GM12873 (cell line): ENCODE data around the gene INHBA.

Experiments used
- TF ChIP-seq, protein P1 (sequence below): IDR thresholded peaks from 2 replicates; pipeline ENCODE4 v1.5.1; 2012; ENCODE audit warnings: low read depth, mild to moderate bottlenecking, moderate library complexity, low read length, control low read depth; ENCODE audit not compliant: insufficient read depth; ENCODE audit errors: missing control alignments

Gene INHBA

DNA sequence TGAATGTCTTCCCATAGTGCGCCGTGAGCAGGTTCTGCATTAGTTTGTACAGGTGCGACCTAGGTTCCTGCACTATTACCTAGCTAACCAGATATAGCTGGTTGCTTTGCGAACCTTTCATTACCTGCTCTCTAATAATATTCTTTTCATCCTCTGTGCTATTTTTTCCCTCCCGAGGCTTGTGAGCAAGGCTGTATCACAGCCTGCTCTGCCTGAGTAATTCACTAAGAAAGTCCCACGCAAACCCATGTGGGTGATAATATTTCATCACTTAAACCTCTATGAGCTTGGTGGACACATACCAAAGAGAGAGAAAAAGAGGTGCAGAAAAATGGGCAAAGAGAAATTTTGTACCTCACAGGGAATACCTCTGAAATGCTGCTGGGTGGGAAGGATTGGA lies 8.4 kb downstream of the INHBA start:
- TF ChIP-seq, protein P1, sequence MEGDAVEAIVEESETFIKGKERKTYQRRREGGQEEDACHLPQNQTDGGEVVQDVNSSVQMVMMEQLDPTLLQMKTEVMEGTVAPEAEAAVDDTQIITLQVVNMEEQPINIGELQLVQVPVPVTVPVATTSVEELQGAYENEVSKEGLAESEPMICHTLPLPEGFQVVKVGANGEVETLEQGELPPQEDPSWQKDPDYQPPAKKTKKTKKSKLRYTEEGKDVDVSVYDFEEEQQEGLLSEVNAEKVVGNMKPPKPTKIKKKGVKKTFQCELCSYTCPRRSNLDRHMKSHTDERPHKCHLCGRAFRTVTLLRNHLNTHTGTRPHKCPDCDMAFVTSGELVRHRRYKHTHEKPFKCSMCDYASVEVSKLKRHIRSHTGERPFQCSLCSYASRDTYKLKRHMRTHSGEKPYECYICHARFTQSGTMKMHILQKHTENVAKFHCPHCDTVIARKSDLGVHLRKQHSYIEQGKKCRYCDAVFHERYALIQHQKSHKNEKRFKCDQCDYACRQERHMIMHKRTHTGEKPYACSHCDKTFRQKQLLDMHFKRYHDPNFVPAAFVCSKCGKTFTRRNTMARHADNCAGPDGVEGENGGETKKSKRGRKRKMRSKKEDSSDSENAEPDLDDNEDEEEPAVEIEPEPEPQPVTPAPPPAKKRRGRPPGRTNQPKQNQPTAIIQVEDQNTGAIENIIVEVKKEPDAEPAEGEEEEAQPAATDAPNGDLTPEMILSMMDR: no peak

DNA sequence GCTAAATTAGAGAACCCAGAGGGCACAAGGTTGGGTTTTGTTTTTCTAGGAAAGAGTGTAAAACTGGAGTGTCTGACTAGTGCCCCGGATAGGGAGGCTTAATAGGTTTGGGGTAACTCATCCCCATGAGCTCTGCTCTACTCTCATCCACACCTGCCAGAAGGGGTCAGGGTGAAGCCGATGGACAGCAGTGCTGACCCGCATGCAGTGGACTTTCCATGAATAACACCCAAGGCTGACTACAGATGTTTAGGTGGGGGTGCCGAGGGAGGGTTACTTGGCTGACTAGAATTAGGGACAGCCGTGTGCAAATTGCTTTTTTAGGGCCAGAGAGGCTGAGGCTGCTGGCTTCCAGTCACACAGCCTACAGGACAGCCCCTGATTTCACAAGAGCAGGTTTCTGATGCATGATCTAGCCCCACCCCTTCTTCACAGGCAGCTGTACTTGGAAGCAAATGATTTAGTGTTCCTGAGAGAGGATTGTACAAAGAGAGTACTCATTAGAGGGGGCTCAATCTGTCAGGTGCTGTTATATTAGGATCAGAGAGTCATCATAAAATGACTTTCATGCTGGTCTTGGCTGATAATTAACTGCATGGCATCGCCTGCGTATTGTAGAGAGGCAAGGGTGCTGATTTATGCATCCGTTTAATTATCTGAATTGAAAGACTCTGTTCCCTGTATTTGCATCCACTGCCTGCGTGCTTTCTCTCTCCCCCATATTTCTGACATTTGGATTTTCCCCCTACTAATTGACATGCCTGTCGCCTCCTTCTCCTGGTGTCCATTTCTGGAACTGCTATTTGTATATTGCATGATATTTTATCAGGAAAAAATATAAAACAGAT lies 9.5 kb downstream of the INHBA start:
- TF ChIP-seq, protein P1: peak; percentile 8

DNA sequence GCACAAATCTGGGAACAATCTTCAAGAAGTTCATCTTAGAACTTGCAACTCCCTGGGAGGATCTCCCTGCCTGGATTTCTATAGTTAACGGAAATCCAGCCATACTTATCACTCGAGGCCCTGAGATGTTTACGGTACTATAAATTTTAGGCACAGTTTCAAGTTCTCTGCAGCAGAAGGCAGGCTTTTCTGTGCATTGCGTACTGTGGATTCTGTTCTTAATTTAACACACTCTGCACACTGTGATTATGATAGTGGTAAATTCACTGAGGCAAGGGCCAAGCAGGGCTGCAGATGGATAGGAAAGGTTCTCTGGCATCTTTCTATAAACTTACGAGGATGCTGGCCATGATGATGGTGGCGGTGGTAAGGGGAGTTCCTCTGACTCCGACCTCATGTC lies 10.6 kb downstream of the INHBA start:
- TF ChIP-seq, protein P1: no peak

DNA sequence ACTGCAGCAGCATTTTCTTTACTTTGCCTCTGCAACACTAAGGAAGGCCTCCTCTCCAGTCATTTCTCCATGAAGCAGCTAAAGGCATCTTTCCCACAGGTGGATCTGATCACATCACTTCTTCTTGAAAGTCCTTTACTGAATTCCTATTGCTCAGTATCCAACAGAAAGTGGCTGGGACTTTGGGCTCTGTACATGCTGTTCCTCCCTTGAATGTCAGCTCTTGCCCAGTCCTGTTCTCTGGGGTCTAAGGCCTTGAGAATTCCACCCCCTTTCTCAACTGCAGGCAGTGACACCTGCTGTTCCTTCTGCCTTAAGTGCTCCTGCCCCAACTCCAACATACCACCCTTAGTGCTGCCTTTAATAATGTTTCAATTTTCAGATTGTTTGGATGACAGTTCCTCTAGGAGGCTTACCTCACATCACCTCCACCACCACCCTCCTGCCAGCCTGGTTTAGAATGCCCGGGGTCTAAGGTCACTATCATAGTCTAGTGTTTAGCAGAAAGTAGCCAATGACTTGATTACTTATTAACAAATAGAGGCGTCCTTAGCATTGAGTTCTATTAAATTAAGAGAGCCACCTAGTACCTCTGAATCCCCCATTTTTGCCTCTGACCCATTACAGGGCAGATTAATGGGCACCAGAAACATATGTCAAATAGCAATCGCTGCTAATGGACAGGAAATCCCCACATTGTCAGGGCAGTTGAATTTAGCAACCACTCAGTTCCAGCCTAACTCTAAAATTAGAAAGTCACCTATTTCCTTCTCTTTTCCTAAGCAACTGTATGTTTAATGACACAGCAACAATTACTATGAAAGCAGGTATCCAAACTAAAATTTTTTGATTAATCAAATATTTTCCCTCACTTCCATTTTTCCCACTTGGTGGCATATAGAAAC lies 11.4 kb downstream of the INHBA start:
- TF ChIP-seq, protein P1: no peak

- TF ChIP-seq, protein P1: no peak
These were observed 13.1 kb downstream of the INHBA start for GRCh38 chr7:41689815-41690214.

GRCh38 chr7:41688906-41689305 lies 14.0 kb downstream of the INHBA start:
- TF ChIP-seq, protein P1: no peak

GRCh38 chr7:41688012-41688625 lies 14.8 kb downstream of the INHBA start:
- TF ChIP-seq, protein P1: no peak
